ENCODE results near the gene PPP4R4.

GRCh38 chr14:94193776-94194175, 19.7 kb downstream of the PPP4R4 start:
- TF ChIP-seq POLR2A (IDR thresholded peaks at IDR 0.05; ENCODE audit: borderline replicate concordance, extremely low read depth, insufficient read depth, insufficient read length) (no peak), ATF3 (IDR thresholded peaks at IDR 0.05) (no peak), CTCF (IDR thresholded peaks at IDR 0.05 in 2 of 3, conservative IDR thresholded peaks at IDR 0.05 in 1 of 3; ENCODE audit: borderline replicate concordance in 1 of 3, insufficient read depth in 1 of 3, low read depth in 2 of 3, low read length in 2 of 3) (no peak), MAX (IDR thresholded peaks at IDR 0.05) (no peak), YY1 (IDR thresholded peaks at IDR 0.05; ENCODE audit: extremely low read depth, insufficient replicate concordance, low read depth, low read length) (no peak), EZH2phosphoT487 (IDR thresholded peaks at IDR 0.05; ENCODE audit: borderline replicate concordance) (no peak), EZH2 (IDR thresholded peaks at IDR 0.05) (no peak), POLR2AphosphoS5 (IDR thresholded peaks at IDR 0.05; ENCODE audit: low read depth, low read length) (no peak), ZBTB33 (IDR thresholded peaks at IDR 0.05; ENCODE audit: extremely low read depth, insufficient replicate concordance, low read length) (no peak), RAD21 (IDR thresholded peaks at IDR 0.05; ENCODE audit: low read depth) (no peak)
